MM.1S (cell line): Measurements from ENCODE around the gene ITFG1.

Experiments used
- EZH2 ChIP-seq: fragments of 300-600 bp; sonication (generic); optimal IDR thresholded peaks from 2 replicates; pipeline ENCODE3; 2017; ENCODE audit warnings: low read depth, mild to moderate bottlenecking, antibody characterized with exemption, low read length, mixed read lengths
- EZH2phosphoT487 ChIP-seq: fragments of 300-600 bp; sonication (generic); IDR thresholded peaks from 2 replicates; pipeline ENCODE4 v1.6.1; 2018; ENCODE audit warnings: antibody characterized with exemption, low read length
- TF ChIP-seq, protein P1 (sequence below): fragments of 300-600 bp; sonication (generic); IDR thresholded peaks from 2 replicates; pipeline ENCODE4 v1.5.1; 2016; ENCODE audit warnings: antibody characterized with exemption, low read length, mixed read lengths

DNA sequence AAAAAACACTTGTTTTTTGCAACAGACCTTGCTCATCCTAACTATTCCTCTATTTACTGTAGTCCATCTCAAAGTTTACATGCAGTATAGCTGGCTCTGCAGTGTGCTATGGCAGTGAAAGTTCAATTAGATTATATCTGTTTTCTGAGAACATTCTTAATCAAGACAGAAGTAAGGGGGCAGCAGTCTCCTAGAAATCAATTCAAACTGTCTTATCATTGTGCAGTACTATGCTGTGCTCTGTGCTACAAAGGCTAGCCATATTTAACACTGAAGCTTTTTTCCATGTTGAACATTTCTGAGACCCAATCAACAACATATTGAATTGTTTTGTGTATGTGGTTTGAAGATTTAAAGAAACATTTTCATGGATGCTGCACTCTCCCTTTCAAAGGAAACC, 328.6 kb downstream of the ITFG1 start:
- TF ChIP-seq EZH2 (no peak), EZH2phosphoT487 (no peak)
- TF ChIP-seq, protein P1, sequence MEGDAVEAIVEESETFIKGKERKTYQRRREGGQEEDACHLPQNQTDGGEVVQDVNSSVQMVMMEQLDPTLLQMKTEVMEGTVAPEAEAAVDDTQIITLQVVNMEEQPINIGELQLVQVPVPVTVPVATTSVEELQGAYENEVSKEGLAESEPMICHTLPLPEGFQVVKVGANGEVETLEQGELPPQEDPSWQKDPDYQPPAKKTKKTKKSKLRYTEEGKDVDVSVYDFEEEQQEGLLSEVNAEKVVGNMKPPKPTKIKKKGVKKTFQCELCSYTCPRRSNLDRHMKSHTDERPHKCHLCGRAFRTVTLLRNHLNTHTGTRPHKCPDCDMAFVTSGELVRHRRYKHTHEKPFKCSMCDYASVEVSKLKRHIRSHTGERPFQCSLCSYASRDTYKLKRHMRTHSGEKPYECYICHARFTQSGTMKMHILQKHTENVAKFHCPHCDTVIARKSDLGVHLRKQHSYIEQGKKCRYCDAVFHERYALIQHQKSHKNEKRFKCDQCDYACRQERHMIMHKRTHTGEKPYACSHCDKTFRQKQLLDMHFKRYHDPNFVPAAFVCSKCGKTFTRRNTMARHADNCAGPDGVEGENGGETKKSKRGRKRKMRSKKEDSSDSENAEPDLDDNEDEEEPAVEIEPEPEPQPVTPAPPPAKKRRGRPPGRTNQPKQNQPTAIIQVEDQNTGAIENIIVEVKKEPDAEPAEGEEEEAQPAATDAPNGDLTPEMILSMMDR: no peak
